Panc1 (cell line): ENCODE data around the gene PHC3. TPM values are rescaled to one million over a fixed set of nuclear protein-coding genes. Genes with fewer than 3 reads are reported as not detected.

Experiments
- ATAC-seq: fragments of 200-7000 bp; cut with Tn5 transposase; 2 replicates; pipeline ENCODE4 v1.9.1; 2020; ENCODE audit warnings: mild to moderate bottlenecking, moderate library complexity
- BruUV-seq: library from RNA; stranded (reverse); fragments of 400-500 nt; replicated peaks from 2 replicates; lab custom pipeline; 2021; lab: Mats Ljungman, UMichigan
- CTCF ChIA-PET: fragments of 300-600 bp; sonication (Branson Sonifier 250); formaldehyde crosslinking; loops from one replicate; lab custom pipeline; 2022; ENCODE audit warnings: antibody characterized with exemption; lab: Charles Lee
- POLR2A ChIA-PET: fragments of 300-600 bp; sonication (Branson Sonifier 250); formaldehyde crosslinking; loops from one replicate; lab custom pipeline; 2022; ENCODE audit warnings: antibody characterized with exemption; lab: Charles Lee
- DNase-seq: peaks from one replicate; pipeline ENCODE4 v3.0.0-alpha.2; 2010; ENCODE audit warnings: low read depth, low spot score
- H3K27ac ChIP-seq: 2 replicates; pipeline ENCODE4 v1.5.1; 2011; ENCODE audit warnings: mild to moderate bottlenecking, low read length, inconsistent platforms
- H3K27me3 ChIP-seq: fragments of 200-500 bp; sonication (Bioruptor generic); 2 replicates; pipeline ENCODE4 v1.6.0; 2014; ENCODE audit warnings: low read length, inconsistent platforms; ENCODE audit not compliant: control insufficient read depth, insufficient read depth
- H3K36me3 ChIP-seq: fragments of 200-500 bp; sonication (Bioruptor generic); 2 replicates; pipeline ENCODE4 v1.5.1; 2014; ENCODE audit warnings: inconsistent platforms, mild to moderate bottlenecking, low read length, moderate library complexity; ENCODE audit not compliant: control insufficient read depth, insufficient read depth
- H3K4me1 ChIP-seq: 2 replicates; pipeline ENCODE4 v1.5.1; 2011; ENCODE audit warnings: inconsistent platforms, mild to moderate bottlenecking, low read length, moderate library complexity; ENCODE audit not compliant: control insufficient read depth, insufficient read depth
- H3K4me3 ChIP-seq, 2 experiments: 2 replicates each; pipeline ENCODE4 v1.5.1; 2011 to 2012; ENCODE audit warnings: low read depth in 2 of 2, low read length in 2 of 2, mild to moderate bottlenecking in 2 of 2, inconsistent platforms in 1 of 2, moderate library complexity in 1 of 2
- H3K9me3 ChIP-seq: fragments of 200-500 bp; sonication (Bioruptor generic); 2 replicates; pipeline ENCODE4 v1.5.1; 2014; ENCODE audit warnings: low read depth, mild to moderate bottlenecking, inconsistent platforms, low read length, moderate library complexity; ENCODE audit not compliant: control insufficient read depth, insufficient read depth
- CTCF ChIP-seq: fragments of 450-650 bp; IDR thresholded peaks from 2 replicates; pipeline ENCODE4 v1.5.1; 2017; ENCODE audit warnings: mild to moderate bottlenecking
- POLR2AphosphoS5 ChIP-seq: IDR thresholded peaks from 2 replicates; pipeline ENCODE4 v1.6.1; 2012; ENCODE audit warnings: mild to moderate bottlenecking, low read depth, low read length, moderate library complexity
- REST ChIP-seq, 2 experiments: IDR thresholded peaks; 2 replicates each; pipeline ENCODE4 v1.6.1; 2011 to 2012; ENCODE audit warnings: low read depth in 2 of 2, control low read depth in 1 of 2, low read length in 1 of 2, mild to moderate bottlenecking in 1 of 2, moderate library complexity in 1 of 2; ENCODE audit not compliant: insufficient read depth in 1 of 2
- SIN3A ChIP-seq: IDR thresholded peaks from 2 replicates; pipeline ENCODE4 v1.6.1; 2012; ENCODE audit warnings: low read depth, mild to moderate bottlenecking, low read length, moderate library complexity, borderline replicate concordance; ENCODE audit not compliant: insufficient read depth
- TCF7L2 ChIP-seq: IDR thresholded peaks from 2 replicates; pipeline ENCODE4 v1.6.1; 2011; ENCODE audit warnings: mild to moderate bottlenecking, low read depth, low read length, inconsistent platforms
- in situ Hi-C: cut with HindIII; loops from 2 replicates; pipeline ENCODE4 v1.10.0; 2016; ENCODE audit warnings: low sequenced_read_pairs, low pct_unique_long_range_greater_than_20kb
- intact Hi-C: fragments of 100-400 bp; cut with micrococcal nuclease; formaldehyde crosslinking; loops from one replicate; pipeline ENCODE4 v1.10.0; 2022; ENCODE audit not compliant: unreplicated experiment
- total RNA-seq: library from RNA; stranded (reverse); gene quantifications from one replicate; pipeline ENCODE4 v1.2.1, GENCODE V29; 2021; ENCODE audit not compliant: unreplicated experiment

The PHC3 gene
- total RNA-seq, 1 experiment from 2014 or later: 53.8 TPM

DNA sequence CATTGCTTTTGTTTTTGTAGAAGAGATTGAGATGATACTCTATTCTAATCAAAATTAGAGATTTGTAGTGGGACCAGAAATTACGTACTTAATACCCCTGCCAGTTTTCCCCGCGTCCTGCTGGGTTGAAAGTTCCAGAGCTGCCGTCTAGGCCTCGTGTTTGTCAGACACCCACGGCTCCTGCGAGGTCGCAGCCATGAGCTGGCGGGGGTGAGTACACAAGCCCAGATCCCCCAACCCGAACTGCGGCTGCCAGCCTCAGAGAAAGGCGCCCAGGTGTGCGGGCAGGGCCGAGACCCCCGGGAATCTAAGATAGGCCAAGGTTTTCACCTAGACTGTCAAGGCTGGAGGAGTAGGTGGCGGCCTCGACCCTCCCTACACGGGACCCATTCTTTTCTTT, 117.4 kb downstream of the PHC3 start:
- H3K4me1 ChIP-seq: no peaks in the 10 kb centered on the region
- in situ Hi-C loops (no loop called here), intact Hi-C loops (no loop called here)
- ATAC-seq (no peak), DNase-seq (no peak)
- TF ChIP-seq SIN3A (no peak), POLR2AphosphoS5 (no peak)
- H3K4me3 ChIP-seq: no peak overlapping the region
- H3K27ac ChIP-seq: no peak overlapping the region
- H3K9me3 ChIP-seq: no peaks in the 10 kb centered on the region
- H3K27me3 ChIP-seq: no peaks in the 10 kb centered on the region
- BruUV-seq: no TSS peak
- no peaks in the 10 kb centered on the region for H3K36me3 ChIP-seq
- POLR2A ChIA-PET: no interaction called here
- CTCF ChIA-PET: interaction anchor here (0.6 to 0.7 kb wide), 2 partner anchors 25 to 207 kb away, joined by 7 read pairs; no protein-coding TSS in a partner anchor

DNA sequence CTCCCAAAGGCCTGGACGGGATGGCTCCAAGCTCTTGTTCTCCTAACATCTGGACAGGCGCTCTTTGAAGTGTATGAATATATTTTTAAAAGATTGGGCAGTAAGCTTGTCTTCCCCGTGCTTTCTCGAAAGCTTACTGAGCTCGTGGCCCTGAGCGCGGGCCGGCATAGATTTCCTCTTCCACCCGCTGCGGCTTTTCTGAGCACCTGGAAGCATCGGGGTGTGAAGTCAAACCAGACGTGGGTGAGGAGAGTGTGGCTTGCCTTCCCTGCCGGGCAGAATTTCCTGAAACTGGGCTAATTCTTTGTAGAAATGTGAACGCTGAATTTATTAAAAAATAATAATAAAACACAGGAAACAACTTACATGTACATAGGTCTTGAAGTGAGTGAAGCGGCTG, 117.8 kb downstream of the PHC3 start:
- intact Hi-C loops: no loop called here
- Histone ChIP-seq H3K9me3 (no peaks in the 10 kb centered on the region), H3K4me3 (no peak overlapping the region), H3K4me1 (no peaks in the 10 kb centered on the region), H3K27ac (no peak overlapping the region), H3K27me3 (no peaks in the 10 kb centered on the region), H3K36me3 (no peaks in the 10 kb centered on the region)
- ATAC-seq (peak; percentile 23; the same call in 1 of the 2 replicates), DNase-seq (no peak)
- no peak for TF ChIP-seq SIN3A
- TF ChIP-seq POLR2AphosphoS5: no peak
- no peak for TF ChIP-seq REST (IDR thresholded peaks at IDR 0.05; ENCODE audit: insufficient read depth in 1 of 2, low read depth in 2 of 2, low read length in 1 of 2)
- no peak for TF ChIP-seq CTCF
- TF ChIP-seq TCF7L2: no peak
- in situ Hi-C loops: no loop called here
- no TSS peak for BruUV-seq
- ChIA-PET CTCF (interaction anchor here (0.6 to 0.7 kb wide), 2 partner anchors 25 to 207 kb away, joined by 7 read pairs; no protein-coding TSS in a partner anchor), POLR2A (no interaction called here)

DNA sequence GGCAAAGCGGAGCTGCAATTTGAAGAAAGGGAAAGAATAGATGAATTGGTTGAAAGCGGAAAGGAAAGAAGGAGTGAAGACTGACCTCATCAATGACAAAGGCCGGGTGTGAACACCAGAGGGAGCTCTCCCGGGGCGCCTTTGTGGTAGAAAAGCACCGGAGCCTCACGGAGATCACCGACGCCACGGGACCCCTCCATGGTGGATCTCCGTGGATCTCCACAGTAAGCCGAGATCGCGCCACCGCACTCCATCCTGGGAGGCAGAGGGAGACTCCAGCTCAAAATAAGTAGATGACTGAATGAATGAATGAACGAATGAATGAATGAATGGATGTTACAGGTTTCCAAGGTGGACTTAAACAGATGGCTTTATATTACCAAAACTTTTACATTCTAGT, 118.8 kb downstream of the PHC3 start:
- BruUV-seq: no TSS peak

More for the DNA sequence above, 118.8 kb downstream of the PHC3 start:
- Histone ChIP-seq H3K27ac (no peak overlapping the region), H3K9me3 (no peaks in the 10 kb centered on the region), H3K36me3 (no peaks in the 10 kb centered on the region), H3K4me1 (no peaks in the 10 kb centered on the region), H3K27me3 (no peaks in the 10 kb centered on the region), H3K4me3 (no peak overlapping the region)
- in situ Hi-C loops: no loop called here
- no peak for DNase-seq
- ATAC-seq: no peak
- ChIA-PET POLR2A (no interaction called here), CTCF (interaction anchor here (0.9 kb wide), 1 partner anchor 18 kb away, joined by 3 read pairs; no protein-coding TSS in a partner anchor)
- intact Hi-C loops: no loop called here
- peak; percentile 46 for TF ChIP-seq CTCF
- no peak for TF ChIP-seq REST (IDR thresholded peaks at IDR 0.05; ENCODE audit: insufficient read depth in 1 of 2, low read depth in 2 of 2, low read length in 1 of 2)
- no peak for TF ChIP-seq POLR2AphosphoS5
- no peak for TF ChIP-seq TCF7L2
- no peak for TF ChIP-seq SIN3A
